ENCODE measurements around the gene PARM1. TPM values are rescaled to one million over a fixed set of nuclear protein-coding genes. Genes with fewer than 3 reads are reported as not detected.

The PARM1 gene
- total and polyA plus RNA-seq, 9 of the 15 experiments (the other 6 are each of a cell fraction or from before 2014, with no cell fraction given): 0.07 TPM; not detected in 8

DNA sequence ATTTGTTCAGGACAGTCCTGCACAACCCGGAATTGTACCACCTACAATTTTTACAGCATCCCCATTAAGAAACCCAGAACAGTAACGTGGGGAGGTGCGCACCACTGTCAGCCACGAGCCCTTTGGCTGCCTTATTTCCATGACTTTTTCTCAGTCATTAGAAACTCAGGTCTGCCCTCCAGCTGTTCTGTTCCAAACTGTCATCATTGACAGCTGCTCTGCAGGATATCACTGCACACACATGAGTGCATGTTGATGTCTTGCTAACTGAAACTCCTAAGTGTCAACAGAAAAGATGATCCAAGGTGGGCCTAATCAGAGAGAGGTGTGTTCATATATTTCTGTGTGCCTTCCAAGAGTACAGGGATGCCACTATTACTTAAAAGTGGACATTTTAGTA, 123.4 kb downstream of the PARM1 start:
- H3K27ac ChIP-seq (ENCODE audit: extremely low read depth, low read depth, low read length): no peak overlapping the region
- no peaks in the 10 kb centered on the region for H3K36me3 ChIP-seq (ENCODE audit: control insufficient read depth, insufficient read depth, low read length)
- no peaks in the 10 kb centered on the region for H3K9me1 ChIP-seq (ENCODE audit: control insufficient read depth, insufficient read depth, low read length)
- H3K9ac ChIP-seq (ENCODE audit: insufficient read depth in 1 of 2, low read depth in 2 of 2, low read length in 2 of 2): no peak overlapping the region
- DNase-seq (ENCODE audit: extremely low read depth in 1 of 4, low spot score in 3 of 4) (no peak), ATAC-seq (no peak), FAIRE-seq (no peak)
- ChIA-PET POLR2A (no interaction called here), CTCF (ENCODE audit: low intra/inter-chr PET ratio) (no interaction called here)
- no TSS peak for BruUV-seq (replicated peaks)
- no peak overlapping the region for H3K4me3 ChIP-seq
- H3K79me2 ChIP-seq (ENCODE audit: control insufficient read depth, insufficient read depth, low read length): no peaks in the 10 kb centered on the region
- no peak overlapping the region for H2AFZ ChIP-seq (ENCODE audit: low read depth, low read length)
- peaks cover 5 to 20% of the 10 kb centered on the region in 2 experiments; a peak in 3 of 5 replicates for H3K27me3 ChIP-seq (ENCODE audit: control insufficient read depth in 2 of 2, insufficient read depth in 2 of 2, low read length in 2 of 2)
- WGBS (ENCODE audit: insufficient coverage, low coverage, missing lambda C conversion rate): 3% methylated on average over 4 of the region's 4 CpGs
- H4K20me1 ChIP-seq (replicated peaks; ENCODE audit: control insufficient read depth, insufficient read depth, low read length): no peaks in the 10 kb centered on the region
- no peaks in the 10 kb centered on the region for H3K4me1 ChIP-seq (replicated peaks in 1 of 2; ENCODE audit: control insufficient read depth in 2 of 2, insufficient read depth in 2 of 2, low read length in 2 of 2)
- TF ChIP-seq KAT8 (IDR thresholded peaks at IDR 0.05; ENCODE audit: low read depth): no peak
- no peak overlapping the region for H3K4me2 ChIP-seq (ENCODE audit: insufficient read depth, low read length)
- in situ Hi-C loops (cut with MboI) (no loop called here), intact Hi-C loops (cut with micrococcal nuclease) (no loop called here)
- no peaks in the 10 kb centered on the region for H3K9me3 ChIP-seq (replicated peaks; ENCODE audit: control insufficient read depth, insufficient read depth, low read depth, low read length)

DNA sequence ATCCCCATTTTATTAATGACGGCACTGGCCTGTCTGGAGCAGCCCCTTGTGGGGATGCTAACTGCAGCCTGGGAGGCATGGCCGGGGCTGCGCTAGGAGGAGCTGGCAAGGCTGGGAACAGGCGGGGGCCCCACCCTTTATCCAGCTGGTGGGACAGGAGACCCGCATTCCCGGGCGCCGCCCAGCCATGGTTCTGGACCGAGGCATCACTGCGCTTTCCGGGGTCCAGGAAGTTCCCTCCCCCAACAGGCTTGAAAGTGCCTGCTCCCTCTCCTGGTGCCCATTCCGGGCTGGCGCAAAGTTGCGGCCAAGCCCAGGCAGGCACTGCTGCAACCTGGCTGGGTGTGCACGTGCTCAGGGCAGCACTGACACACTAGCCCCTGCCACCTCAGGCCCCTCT, 124.5 kb downstream of the PARM1 start:
- Histone ChIP-seq H3K27me3 (ENCODE audit: control insufficient read depth in 2 of 2, insufficient read depth in 2 of 2, low read length in 2 of 2) (peaks cover 5 to 17% of the 10 kb centered on the region in 2 experiments; a peak in 3 of 5 replicates), H3K79me2 (ENCODE audit: control insufficient read depth, insufficient read depth, low read length) (no peaks in the 10 kb centered on the region), H3K4me1 (replicated peaks in 1 of 2; ENCODE audit: control insufficient read depth in 2 of 2, insufficient read depth in 2 of 2, low read length in 2 of 2) (no peaks in the 10 kb centered on the region), H4K20me1 (replicated peaks; ENCODE audit: control insufficient read depth, insufficient read depth, low read length) (no peaks in the 10 kb centered on the region), H3K4me2 (ENCODE audit: insufficient read depth, low read length) (no peak overlapping the region), H3K4me3 (no peak overlapping the region), H3K36me3 (ENCODE audit: control insufficient read depth, insufficient read depth, low read length) (no peaks in the 10 kb centered on the region), H3K9me3 (replicated peaks; ENCODE audit: control insufficient read depth, insufficient read depth, low read depth, low read length) (no peaks in the 10 kb centered on the region), H3K9me1 (ENCODE audit: control insufficient read depth, insufficient read depth, low read length) (no peaks in the 10 kb centered on the region), H2AFZ (ENCODE audit: low read depth, low read length) (no peak overlapping the region), H3K9ac (ENCODE audit: insufficient read depth in 1 of 2, low read depth in 2 of 2, low read length in 2 of 2) (no peak overlapping the region), H3K27ac (ENCODE audit: extremely low read depth, low read depth, low read length) (no peak overlapping the region)
- no peak for FAIRE-seq
- TF ChIP-seq RBM25 (IDR thresholded peaks at IDR 0.05; ENCODE audit: low read depth, low read length, severe bottlenecking): no peak
- TF ChIP-seq MAZ (CRISPR knock-in tag; conservative IDR thresholded peaks at IDR 0.05 in 1 of 2, IDR thresholded peaks at IDR 0.05 in 1 of 2): no peak
- TF ChIP-seq ZNF444 (CRISPR knock-in tag; IDR thresholded peaks at IDR 0.05): no peak
- no peak for TF ChIP-seq ZNF408 (CRISPR knock-in tag; IDR thresholded peaks at IDR 0.05; ENCODE audit: low read depth)
- no peak for TF ChIP-seq CHD4 (IDR thresholded peaks at IDR 0.05; ENCODE audit: insufficient read depth, insufficient replicate concordance, low read depth, low read length, poor library complexity, severe bottlenecking)
- no peak for TF ChIP-seq MTA1 (IDR thresholded peaks at IDR 0.05; ENCODE audit: borderline replicate concordance)
- no peak for TF ChIP-seq TFAM (CRISPR knock-in tag; conservative IDR thresholded peaks at IDR 0.05)
- no peak for TF ChIP-seq ZNF780A (CRISPR knock-in tag; IDR thresholded peaks at IDR 0.05)
- TF ChIP-seq USF1 (CRISPR knock-in tag; IDR thresholded peaks at IDR 0.05): no peak
- TF ChIP-seq ZNF717 (CRISPR knock-in tag; IDR thresholded peaks at IDR 0.05): no peak
- no peak for TF ChIP-seq ZSCAN32 (CRISPR knock-in tag; IDR thresholded peaks at IDR 0.05)
- no peak for TF ChIP-seq HNRNPLL (IDR thresholded peaks at IDR 0.05; ENCODE audit: low read depth, low read length, poor library complexity, severe bottlenecking)
- no peak for TF ChIP-seq PHF21A (IDR thresholded peaks at IDR 0.05; ENCODE audit: borderline replicate concordance, low read depth)
- ChIA-PET CTCF (ENCODE audit: low intra/inter-chr PET ratio) (no interaction called here), POLR2A (no interaction called here)
- in situ Hi-C loops (cut with MboI) (no loop called here), intact Hi-C loops (cut with micrococcal nuclease) (no loop called here)
- no peak for ATAC-seq
- WGBS (ENCODE audit: insufficient coverage, low coverage, missing lambda C conversion rate): 5% methylated on average over 15 of the region's 15 CpGs
- no TSS peak for BruUV-seq (replicated peaks)
- DNase-seq (ENCODE audit: extremely low read depth in 1 of 4, low spot score in 3 of 4): no peak
